ENCODE measurements around the gene IRGQ.

IRGQ gene

GRCh38 chr19:43545276-43545675 lies 50.7 kb downstream of the IRGQ start:
- Histone ChIP-seq H3K9me3 (ENCODE audit: control insufficient read depth, low read length) (no peaks in the 10 kb centered on the region), H3K9ac (ENCODE audit: low read length) (no peak overlapping the region), H3K79me1 (replicated peaks; ENCODE audit: low read length, poor library complexity, severe bottlenecking) (no peaks in the 10 kb centered on the region), H3K4me3 (ENCODE audit: insufficient read depth in 1 of 2, low read depth in 1 of 2, low read length in 2 of 2) (no peak overlapping the region), H3K4me2 (ENCODE audit: low read length, poor library complexity, severe bottlenecking) (no peak overlapping the region), H4K8ac (ENCODE audit: low read length) (no peak overlapping the region), H2BK15ac (ENCODE audit: low read depth, poor library complexity, severe bottlenecking) (no peak overlapping the region), H2BK12ac (ENCODE audit: low read length in 2 of 2) (no peak overlapping the region), H2AK5ac (ENCODE audit: low read length, severe bottlenecking) (no peak overlapping the region), H3K18ac (ENCODE audit: low read depth in 1 of 2, low read length in 2 of 2) (no peak overlapping the region), H4K91ac (ENCODE audit: low read length) (no peak overlapping the region), H3K23ac (ENCODE audit: low read length in 2 of 2) (no peak overlapping the region), H3K36me3 (ENCODE audit: control insufficient read depth in 1 of 2, insufficient read depth in 2 of 2, low read depth in 1 of 2, low read length in 2 of 2) (peaks cover 60 to 68% of the 10 kb centered on the region in 2 experiments), H3K4me1 (ENCODE audit: control insufficient read depth, insufficient read depth, low read depth, low read length) (no peaks in the 10 kb centered on the region), H2BK5ac (ENCODE audit: low read depth, low read length, poor library complexity, severe bottlenecking) (no peak overlapping the region), H3K27ac (ENCODE audit: low read length, poor library complexity, severe bottlenecking) (no peak overlapping the region), H3K14ac (ENCODE audit: low read length in 2 of 2) (no peak overlapping the region), H2BK120ac (ENCODE audit: low read depth, low read length) (no peak overlapping the region), H2AFZ (ENCODE audit: low read depth, low read length) (no peak overlapping the region), H3K4ac (ENCODE audit: low read depth in 1 of 2, low read length in 2 of 2) (no peak overlapping the region), H3K27me3 (ENCODE audit: control insufficient read depth in 1 of 2, insufficient read depth in 1 of 2, low read length in 2 of 2) (no peaks in the 10 kb centered on the region)
- 94% methylated on average over 5 of the region's 5 CpGs for WGBS
- no peak for DNase-seq

- WGBS: 95% methylated on average over 9 of the region's 9 CpGs
- H4K91ac ChIP-seq (ENCODE audit: low read length): no peak overlapping the region
- no peak overlapping the region for H3K23ac ChIP-seq (ENCODE audit: low read length in 2 of 2)
- H3K4ac ChIP-seq (ENCODE audit: low read depth in 1 of 2, low read length in 2 of 2): no peak overlapping the region
- no peaks in the 10 kb centered on the region for H3K4me1 ChIP-seq (ENCODE audit: control insufficient read depth, insufficient read depth, low read depth, low read length)
- H2BK12ac ChIP-seq (ENCODE audit: low read length in 2 of 2): no peak overlapping the region
- H2AFZ ChIP-seq (ENCODE audit: low read depth, low read length): no peak overlapping the region
- no peak overlapping the region for H3K27ac ChIP-seq (ENCODE audit: low read length, poor library complexity, severe bottlenecking)
- H2AK5ac ChIP-seq (ENCODE audit: low read length, severe bottlenecking): no peak overlapping the region
- no peak overlapping the region for H2BK5ac ChIP-seq (ENCODE audit: low read depth, low read length, poor library complexity, severe bottlenecking)
- H3K36me3 ChIP-seq (ENCODE audit: control insufficient read depth in 1 of 2, insufficient read depth in 2 of 2, low read depth in 1 of 2, low read length in 2 of 2): peaks cover 62 to 74% of the 10 kb centered on the region in 2 experiments
- no peak overlapping the region for H3K4me3 ChIP-seq (ENCODE audit: insufficient read depth in 1 of 2, low read depth in 1 of 2, low read length in 2 of 2)
- no peaks in the 10 kb centered on the region for H3K79me1 ChIP-seq (replicated peaks; ENCODE audit: low read length, poor library complexity, severe bottlenecking)
- H2BK120ac ChIP-seq (ENCODE audit: low read depth, low read length): no peak overlapping the region
- H4K8ac ChIP-seq (ENCODE audit: low read length): no peak overlapping the region
- DNase-seq: no peak
- H2BK15ac ChIP-seq (ENCODE audit: low read depth, poor library complexity, severe bottlenecking): no peak overlapping the region
- no peak overlapping the region for H3K9ac ChIP-seq (ENCODE audit: low read length)
- no peak overlapping the region for H3K14ac ChIP-seq (ENCODE audit: low read length in 2 of 2)
- H3K9me3 ChIP-seq (ENCODE audit: control insufficient read depth, low read length): peaks cover 3% of the 10 kb centered on the region
- H3K4me2 ChIP-seq (ENCODE audit: low read length, poor library complexity, severe bottlenecking): no peak overlapping the region
- no peaks in the 10 kb centered on the region for H3K27me3 ChIP-seq (ENCODE audit: control insufficient read depth in 1 of 2, insufficient read depth in 1 of 2, low read length in 2 of 2)
- no peak overlapping the region for H3K18ac ChIP-seq (ENCODE audit: low read depth in 1 of 2, low read length in 2 of 2)
Observed at GRCh38 chr19:43544077-43544476, 51.9 kb downstream of the IRGQ start.

- 93% methylated on average over 3 of the region's 5 CpGs for WGBS
- H3K14ac ChIP-seq (ENCODE audit: low read length in 2 of 2): no peak overlapping the region
- peaks cover 76 to 77% of the 10 kb centered on the region in 2 experiments for H3K36me3 ChIP-seq (ENCODE audit: control insufficient read depth in 1 of 2, insufficient read depth in 2 of 2, low read depth in 1 of 2, low read length in 2 of 2)
- H3K18ac ChIP-seq (ENCODE audit: low read depth in 1 of 2, low read length in 2 of 2): no peak overlapping the region
- no peaks in the 10 kb centered on the region for H3K27me3 ChIP-seq (ENCODE audit: control insufficient read depth in 1 of 2, insufficient read depth in 1 of 2, low read length in 2 of 2)
- no peak overlapping the region for H4K91ac ChIP-seq (ENCODE audit: low read length)
- H3K4me2 ChIP-seq (ENCODE audit: low read length, poor library complexity, severe bottlenecking): no peak overlapping the region
- H3K79me1 ChIP-seq (replicated peaks; ENCODE audit: low read length, poor library complexity, severe bottlenecking): no peaks in the 10 kb centered on the region
- no peak overlapping the region for H2BK12ac ChIP-seq (ENCODE audit: low read length in 2 of 2)
- H4K8ac ChIP-seq (ENCODE audit: low read length): no peak overlapping the region
- H3K4ac ChIP-seq (ENCODE audit: low read depth in 1 of 2, low read length in 2 of 2): no peak overlapping the region
- no peak overlapping the region for H2AK5ac ChIP-seq (ENCODE audit: low read length, severe bottlenecking)
- H2AFZ ChIP-seq (ENCODE audit: low read depth, low read length): no peak overlapping the region
- H2BK15ac ChIP-seq (ENCODE audit: low read depth, poor library complexity, severe bottlenecking): no peak overlapping the region
- no peak overlapping the region for H3K4me3 ChIP-seq (ENCODE audit: insufficient read depth in 1 of 2, low read depth in 1 of 2, low read length in 2 of 2)
- no peak overlapping the region for H3K23ac ChIP-seq (ENCODE audit: low read length in 2 of 2)
- H3K9ac ChIP-seq (ENCODE audit: low read length): no peak overlapping the region
- peaks cover 9% of the 10 kb centered on the region for H3K9me3 ChIP-seq (ENCODE audit: control insufficient read depth, low read length)
- H2BK5ac ChIP-seq (ENCODE audit: low read depth, low read length, poor library complexity, severe bottlenecking): no peak overlapping the region
- no peaks in the 10 kb centered on the region for H3K4me1 ChIP-seq (ENCODE audit: control insufficient read depth, insufficient read depth, low read depth, low read length)
- H2BK120ac ChIP-seq (ENCODE audit: low read depth, low read length): no peak overlapping the region
- no peak for DNase-seq
- no peak overlapping the region for H3K27ac ChIP-seq (ENCODE audit: low read length, poor library complexity, severe bottlenecking)
Observed at GRCh38 chr19:43541920-43542650, 53.8 kb downstream of the IRGQ start.

- H2BK12ac ChIP-seq (ENCODE audit: low read length in 2 of 2): no peak overlapping the region
- no peaks in the 10 kb centered on the region for H3K27me3 ChIP-seq (ENCODE audit: control insufficient read depth in 1 of 2, insufficient read depth in 1 of 2, low read length in 2 of 2)
- no peak overlapping the region for H4K8ac ChIP-seq (ENCODE audit: low read length)
- no peak overlapping the region for H3K18ac ChIP-seq (ENCODE audit: low read depth in 1 of 2, low read length in 2 of 2)
- H3K23ac ChIP-seq (ENCODE audit: low read length in 2 of 2): no peak overlapping the region
- peaks cover 62 to 73% of the 10 kb centered on the region in 2 experiments for H3K36me3 ChIP-seq (ENCODE audit: control insufficient read depth in 1 of 2, insufficient read depth in 2 of 2, low read depth in 1 of 2, low read length in 2 of 2)
- H2BK120ac ChIP-seq (ENCODE audit: low read depth, low read length): no peak overlapping the region
- H3K4ac ChIP-seq (ENCODE audit: low read depth in 1 of 2, low read length in 2 of 2): no peak overlapping the region
- no peak overlapping the region for H2AK5ac ChIP-seq (ENCODE audit: low read length, severe bottlenecking)
- H3K4me3 ChIP-seq (ENCODE audit: insufficient read depth in 1 of 2, low read depth in 1 of 2, low read length in 2 of 2): no peak overlapping the region
- no peak overlapping the region for H3K14ac ChIP-seq (ENCODE audit: low read length in 2 of 2)
- no peak overlapping the region for H3K9ac ChIP-seq (ENCODE audit: low read length)
- H3K4me1 ChIP-seq (ENCODE audit: control insufficient read depth, insufficient read depth, low read depth, low read length): no peaks in the 10 kb centered on the region
- no peak overlapping the region for H3K4me2 ChIP-seq (ENCODE audit: low read length, poor library complexity, severe bottlenecking)
- H2BK15ac ChIP-seq (ENCODE audit: low read depth, poor library complexity, severe bottlenecking): no peak overlapping the region
- H2BK5ac ChIP-seq (ENCODE audit: low read depth, low read length, poor library complexity, severe bottlenecking): no peak overlapping the region
- no peak overlapping the region for H2AFZ ChIP-seq (ENCODE audit: low read depth, low read length)
- no peaks in the 10 kb centered on the region for H3K79me1 ChIP-seq (replicated peaks; ENCODE audit: low read length, poor library complexity, severe bottlenecking)
- H4K91ac ChIP-seq (ENCODE audit: low read length): no peak overlapping the region
- DNase-seq: no peak
- H3K9me3 ChIP-seq (ENCODE audit: control insufficient read depth, low read length): peaks cover 9% of the 10 kb centered on the region
- WGBS: 100% methylated on average over 3 of the region's 3 CpGs
- no peak overlapping the region for H3K27ac ChIP-seq (ENCODE audit: low read length, poor library complexity, severe bottlenecking)
Observed at GRCh38 chr19:43540381-43540780, 55.6 kb downstream of the IRGQ start.

All from mesenchymal stem cell (in vitro differentiated cells and primary cell).